HL-60/S4 (cell line): ENCODE results near the gene CEMP1.
"Not testable (repeated sequence)": the region's sequence is repeated elsewhere in the genome, so short reads cannot be mapped to it uniquely, and the experiment has no call there.

Experiments used
- in situ Hi-C: fragments of 300-500 bp; cut with MboI; formaldehyde crosslinking; loops from 2 replicates; pipeline ENCODE4 v1.14.3; 2022; ENCODE audit warnings: low sequenced_read_pairs

The CEMP1 gene, protein sequence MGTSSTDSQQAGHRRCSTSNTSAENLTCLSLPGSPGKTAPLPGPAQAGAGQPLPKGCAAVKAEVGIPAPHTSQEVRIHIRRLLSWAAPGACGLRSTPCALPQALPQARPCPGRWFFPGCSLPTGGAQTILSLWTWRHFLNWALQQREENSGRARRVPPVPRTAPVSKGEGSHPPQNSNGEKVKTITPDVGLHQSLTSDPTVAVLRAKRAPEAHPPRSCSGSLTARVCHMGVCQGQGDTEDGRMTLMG

DNA sequence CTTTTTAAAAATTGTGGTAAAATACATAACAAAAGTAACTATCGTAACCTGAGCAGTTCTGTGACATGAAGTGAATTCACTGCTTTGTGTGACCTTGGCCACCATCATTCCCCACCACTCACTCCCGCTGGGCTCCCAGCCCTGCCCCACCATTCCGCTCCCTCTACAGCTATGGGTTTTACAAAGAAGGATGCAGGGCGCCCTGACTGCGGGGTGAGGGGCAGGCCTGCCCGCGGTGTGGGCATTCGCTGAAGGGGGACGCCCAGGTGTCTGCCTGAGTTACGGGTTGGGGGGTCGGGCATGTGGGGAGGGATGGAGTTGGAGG is at the start of gene CEMP1:
Gene CEMP1 (minus strand): TSS at position 38 of the 325 bp plus-strand sequence. CDS start 335 bp downstream, outside the sequence.
- in situ Hi-C loops, result no loop called here

DNA sequence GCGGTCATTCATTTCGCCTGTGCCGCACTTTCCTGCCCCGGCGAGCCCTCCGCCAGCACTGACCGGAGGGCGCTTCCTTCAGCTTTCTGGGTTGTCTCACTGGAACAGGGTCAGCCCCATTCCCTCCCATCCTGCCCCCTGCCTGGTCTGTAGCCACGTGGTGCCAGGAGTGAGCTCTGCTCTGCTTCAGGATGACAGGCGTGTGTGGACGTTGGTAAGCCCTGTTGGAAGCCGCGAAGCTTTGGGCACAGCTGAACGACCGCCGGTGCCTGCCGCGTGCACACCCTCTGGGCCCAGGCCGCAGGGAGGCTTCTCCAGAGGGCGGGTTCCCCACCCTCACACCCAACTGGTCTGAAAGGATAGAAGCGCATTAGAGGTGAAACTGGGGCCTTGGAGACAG is 49.6 kb upstream of the CEMP1 start:
- in situ Hi-C loops, result not testable (repeated sequence)

DNA sequence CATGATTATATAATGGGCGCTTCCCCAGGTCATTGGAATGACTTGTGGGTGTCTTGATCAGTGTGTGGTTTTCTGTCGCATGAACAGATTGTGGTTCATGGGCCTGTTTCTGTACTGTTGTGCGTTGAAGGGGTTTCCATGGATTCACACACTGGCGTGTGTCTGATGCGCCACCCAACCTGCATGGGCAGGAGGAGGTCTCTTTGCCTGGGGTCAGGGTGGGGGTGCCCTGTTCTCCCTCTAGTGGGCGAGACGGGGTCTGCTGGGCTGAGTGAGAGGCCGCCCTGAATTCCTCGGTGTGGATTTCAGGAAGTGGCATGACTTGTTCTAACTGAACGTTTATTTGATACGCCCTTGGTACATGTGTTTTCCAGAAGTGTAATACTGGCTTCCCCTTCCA is 48.9 kb upstream of the CEMP1 start:
- in situ Hi-C loops, result not testable (repeated sequence)

DNA sequence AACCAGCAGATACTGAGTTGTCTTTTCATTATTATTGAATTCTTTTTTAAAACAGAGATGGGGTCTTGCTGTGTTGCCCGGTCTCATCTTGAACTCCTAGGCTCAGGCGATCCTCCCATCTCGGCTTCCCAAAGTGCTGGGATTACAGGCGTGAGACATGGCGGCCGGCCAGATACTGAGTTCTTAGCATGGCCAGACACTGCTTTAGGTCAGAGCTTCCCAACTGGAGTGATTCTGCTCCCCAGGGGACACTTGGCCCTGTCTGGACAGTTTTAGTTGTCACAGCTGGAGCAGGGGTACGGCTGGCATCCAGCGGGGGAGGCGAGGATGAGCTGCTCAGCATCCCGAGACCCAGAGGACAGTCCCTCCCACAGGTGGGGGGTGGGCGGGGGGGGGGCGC is 47.7 kb upstream of the CEMP1 start:
- in situ Hi-C loops, result not testable (repeated sequence)

DNA sequence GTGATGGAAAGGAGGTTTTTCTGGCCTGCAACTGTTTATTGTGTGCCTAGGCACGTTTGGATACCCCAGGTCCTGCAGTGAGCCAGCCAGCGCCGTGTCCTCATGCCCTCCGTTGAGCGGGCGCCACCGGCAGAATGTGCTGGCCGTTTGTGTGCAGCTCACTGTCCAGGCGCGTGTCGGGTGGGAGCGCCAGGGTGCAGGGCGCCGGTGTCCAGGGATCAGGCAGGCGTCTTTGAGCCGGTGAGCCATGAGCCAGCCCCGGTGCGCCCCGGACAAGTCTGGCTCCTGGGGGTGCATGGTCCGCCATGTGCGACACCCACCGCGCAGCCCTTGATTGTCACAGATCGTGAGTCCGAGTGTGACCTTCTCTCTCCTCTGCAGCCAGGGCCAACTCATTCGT is 45.8 kb upstream of the CEMP1 start:
- in situ Hi-C loops, result not testable (repeated sequence)

DNA sequence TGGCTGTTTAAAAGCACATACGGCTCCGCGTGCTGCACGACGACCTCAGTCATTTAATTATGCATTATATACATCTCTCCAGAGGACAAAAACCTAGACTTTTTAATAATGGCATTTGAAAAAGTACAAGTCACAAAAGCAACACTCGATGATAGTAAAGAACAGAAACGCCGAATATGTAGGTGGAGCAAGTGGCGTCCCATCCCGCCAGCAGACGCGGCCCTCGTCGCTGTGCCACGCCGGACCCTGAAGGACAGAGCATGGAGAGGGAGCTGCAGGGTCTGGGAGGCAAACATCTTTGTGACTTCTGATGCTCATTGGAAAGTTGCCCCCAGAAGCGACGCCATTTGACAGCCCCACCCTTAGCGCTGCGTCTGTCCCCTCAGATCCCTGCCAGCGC is 44.6 kb upstream of the CEMP1 start:
- in situ Hi-C loops, result not testable (repeated sequence)

DNA sequence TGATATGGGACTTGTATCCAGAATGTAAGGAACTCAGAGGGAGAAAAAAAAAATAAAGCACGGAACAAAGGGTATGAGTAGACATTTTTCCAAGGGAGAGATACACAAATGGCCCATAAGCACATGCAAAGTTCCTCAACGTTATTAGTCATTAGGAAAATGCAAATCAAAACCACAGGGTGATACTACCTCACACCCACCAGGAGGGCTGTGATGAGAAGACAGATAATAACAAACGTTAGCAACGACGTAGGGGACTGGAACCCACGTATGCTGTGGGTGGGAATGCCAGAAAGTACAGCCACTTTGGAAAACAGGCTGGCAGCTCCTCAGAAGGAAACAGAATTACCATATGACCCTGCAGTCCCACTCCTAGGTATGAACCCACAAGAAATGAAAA is 41.5 kb upstream of the CEMP1 start:
- in situ Hi-C loops, result not testable (repeated sequence)

DNA sequence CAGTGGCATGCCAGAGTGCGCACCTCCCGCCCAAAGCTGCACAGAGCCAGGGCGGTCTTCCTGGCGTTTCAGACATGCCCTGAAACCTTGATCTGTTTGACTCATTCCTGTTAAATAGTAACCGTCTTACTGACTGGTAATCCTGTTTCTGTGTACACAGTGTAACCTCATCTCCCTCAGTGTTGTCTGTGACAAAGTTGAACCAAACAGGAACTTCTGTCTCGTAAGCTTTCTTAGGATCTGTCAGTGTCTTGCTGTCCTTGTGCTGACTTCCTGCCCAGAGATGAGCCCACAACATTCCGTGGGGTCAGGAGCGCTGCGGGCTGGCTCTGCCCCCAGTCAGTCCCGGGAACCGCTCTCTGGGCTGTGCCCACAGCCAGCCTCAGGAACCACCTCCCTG is 37.4 kb upstream of the CEMP1 start:
- in situ Hi-C loops, result not testable (repeated sequence)

DNA sequence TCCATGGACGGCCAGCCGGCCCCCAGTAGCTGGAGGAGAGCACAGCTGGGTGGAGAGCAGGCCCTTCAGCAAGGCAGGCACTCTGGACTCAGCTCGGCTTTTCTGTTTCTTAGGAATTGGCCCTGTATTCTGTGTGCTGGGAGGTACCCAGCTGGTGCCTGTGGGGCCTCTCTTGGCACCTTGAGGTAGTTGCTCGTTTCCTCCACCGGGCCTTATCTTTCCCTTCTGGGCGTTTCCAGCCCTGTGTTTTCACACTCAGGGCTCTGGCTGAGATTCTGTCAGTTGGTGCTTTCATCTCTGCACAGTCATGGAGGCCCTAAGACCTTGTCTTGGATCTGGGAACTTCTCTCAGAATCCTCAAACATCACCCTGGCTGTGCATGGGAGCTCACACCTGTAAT is 36.3 kb upstream of the CEMP1 start:
- in situ Hi-C loops, result not testable (repeated sequence)

DNA sequence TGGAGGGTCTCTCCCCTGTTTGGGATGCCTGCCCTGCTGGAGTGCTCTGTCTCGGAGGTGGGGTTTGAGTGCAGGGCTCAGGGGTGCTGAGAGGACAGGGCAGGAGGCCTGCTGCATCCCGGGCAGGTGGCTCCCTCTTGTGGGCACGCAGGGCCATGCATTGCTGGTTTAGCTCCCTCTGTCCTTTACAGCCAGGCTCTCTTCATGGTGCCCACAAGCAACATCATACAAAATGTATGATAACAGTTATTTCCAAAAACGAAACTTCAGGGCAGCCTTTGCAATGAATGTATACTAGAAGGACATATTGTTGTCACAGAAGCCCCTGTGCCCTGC is 29.6 kb upstream of the CEMP1 start:
- in situ Hi-C loops, result not testable (repeated sequence)

DNA sequence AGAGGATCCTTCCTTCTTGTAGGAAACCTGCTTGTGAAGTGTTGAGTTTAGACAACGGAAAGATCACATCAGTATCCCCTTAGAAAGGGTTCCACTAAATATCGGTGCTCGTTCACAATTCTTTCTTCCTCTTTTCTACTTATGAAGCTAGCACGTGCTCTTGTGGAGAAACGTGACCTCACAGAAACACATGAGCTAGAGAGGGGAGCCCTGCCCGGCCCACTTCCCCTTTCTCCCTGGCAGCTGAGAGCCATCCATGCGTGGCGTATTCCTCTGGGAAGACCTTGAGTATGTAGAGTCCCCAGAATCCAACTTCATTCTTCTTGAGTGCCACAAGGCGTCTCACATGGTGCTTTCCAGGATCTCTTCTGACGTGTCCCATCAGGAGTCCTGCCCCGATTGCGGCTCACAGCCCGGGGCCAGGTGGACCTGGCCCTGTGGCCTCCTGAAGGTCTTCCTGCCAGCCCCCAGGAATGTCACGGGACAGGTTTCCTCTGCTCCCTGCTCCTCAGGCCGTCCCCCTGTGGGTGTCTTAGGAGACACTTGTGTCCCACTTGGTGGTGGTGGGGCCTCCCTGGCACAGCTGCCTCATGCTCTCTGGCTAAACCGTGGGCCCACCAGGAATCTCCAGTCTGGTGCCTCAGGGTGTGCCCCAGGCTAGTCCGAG is 29.1 kb upstream of the CEMP1 start:
- in situ Hi-C loops, result not testable (repeated sequence)

DNA sequence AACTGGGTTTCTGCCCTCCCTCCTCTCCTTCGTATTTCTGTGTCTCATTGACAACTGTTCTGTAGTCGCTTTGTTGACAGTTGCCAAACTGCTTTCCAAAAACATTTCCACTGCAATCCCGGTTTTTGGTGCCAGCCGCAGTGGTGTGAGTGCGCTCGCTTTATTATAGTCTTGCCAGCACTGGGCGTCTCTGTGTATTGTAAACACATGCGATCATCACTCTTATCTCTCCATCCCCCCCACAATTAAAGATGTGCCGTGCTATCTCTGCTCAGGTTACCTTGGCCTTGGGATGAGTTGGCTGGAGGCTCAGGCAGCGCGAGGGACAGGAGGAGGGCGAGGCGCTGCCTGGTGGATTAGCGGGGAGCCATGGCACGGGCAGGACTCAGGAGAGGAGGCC is 25.9 kb upstream of the CEMP1 start:
- in situ Hi-C loops, result not testable (repeated sequence)

DNA sequence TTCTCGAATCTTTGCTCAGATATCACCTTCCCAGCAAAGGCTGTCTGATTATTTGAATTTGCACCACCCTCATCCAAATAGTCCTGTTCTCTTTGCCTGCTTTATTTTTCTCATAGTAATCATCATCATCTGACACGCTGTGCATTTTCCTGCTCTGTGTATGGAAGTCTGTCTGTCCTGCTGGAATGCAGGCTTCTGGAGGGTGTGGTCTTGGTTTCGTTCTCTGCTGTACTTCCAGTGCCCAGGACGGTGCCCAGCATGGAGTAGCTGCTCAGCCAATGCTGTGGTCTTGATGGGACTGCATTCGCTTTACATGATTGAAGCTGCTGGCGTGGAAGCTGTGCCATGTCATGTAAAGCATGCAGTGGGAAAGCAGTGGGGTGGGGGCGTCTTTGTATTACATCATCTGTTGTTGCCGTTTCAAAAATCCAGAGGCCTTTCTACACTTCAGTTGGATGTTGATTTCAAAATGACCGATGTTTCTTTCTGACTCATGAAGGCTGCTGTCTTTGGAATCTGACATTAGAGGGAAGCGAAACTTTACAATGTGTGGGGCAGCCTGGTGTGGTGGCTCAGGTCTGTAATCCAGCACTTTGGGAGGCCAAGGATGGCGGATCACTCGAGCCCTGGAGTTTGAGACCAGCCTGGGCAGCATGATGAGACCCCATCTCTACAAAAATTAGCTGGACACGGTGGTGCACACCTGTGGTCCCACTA is 23.7 kb upstream of the CEMP1 start:
- in situ Hi-C loops, result not testable (repeated sequence)

DNA sequence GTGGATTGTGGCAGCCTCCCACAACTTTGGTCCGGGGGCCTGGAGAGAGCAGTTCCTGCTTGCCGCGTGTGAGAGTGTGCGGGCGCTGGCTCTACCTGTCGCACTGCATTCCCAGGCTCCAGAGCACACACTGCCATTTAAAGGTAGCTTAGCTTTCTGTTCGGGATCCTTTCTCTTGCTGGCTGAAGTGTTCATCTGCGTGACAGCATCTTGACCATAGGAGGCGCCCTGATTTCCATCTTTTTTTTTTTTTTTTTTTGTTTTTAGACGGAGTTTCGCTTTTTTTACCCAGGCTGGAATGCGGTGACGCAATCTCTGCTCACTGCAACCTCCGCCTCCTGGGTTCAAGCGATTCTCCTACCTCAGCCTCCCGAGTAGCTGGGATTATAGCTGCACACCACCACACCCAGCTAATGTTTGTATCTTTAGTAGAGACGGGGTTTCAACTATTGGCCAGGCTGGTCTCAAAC is 20.2 kb upstream of the CEMP1 start:
- in situ Hi-C loops, result not testable (repeated sequence)

DNA sequence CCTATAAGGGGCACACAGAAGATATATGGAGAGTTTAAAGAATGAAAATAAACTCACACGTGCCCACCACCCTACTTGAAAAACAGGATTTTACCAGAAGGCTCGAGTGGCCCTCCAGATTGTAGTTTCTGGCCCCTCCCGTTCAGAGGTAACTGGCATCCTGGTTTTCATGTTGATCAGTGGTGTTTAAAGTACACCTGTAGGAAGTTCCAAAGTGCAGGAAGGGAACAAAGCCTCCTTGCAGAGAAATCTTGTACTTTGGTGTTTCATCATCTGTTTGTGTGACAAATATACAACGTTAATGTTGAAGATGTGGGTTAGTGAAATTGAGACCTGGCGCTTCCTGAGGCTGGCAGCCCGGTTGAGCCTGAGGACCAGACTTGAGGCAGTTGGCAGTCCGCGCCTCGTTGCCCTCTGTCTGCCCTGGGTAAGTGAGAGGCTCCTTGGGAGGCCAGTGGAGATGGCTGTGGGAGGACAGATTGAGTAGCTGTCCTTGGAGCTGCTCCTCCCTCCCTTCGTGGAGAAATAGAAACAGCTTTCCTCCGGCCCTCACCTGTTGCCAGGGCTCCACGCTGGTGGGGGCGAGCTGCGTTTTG is 19.2 kb upstream of the CEMP1 start:
- in situ Hi-C loops, result not testable (repeated sequence)

DNA sequence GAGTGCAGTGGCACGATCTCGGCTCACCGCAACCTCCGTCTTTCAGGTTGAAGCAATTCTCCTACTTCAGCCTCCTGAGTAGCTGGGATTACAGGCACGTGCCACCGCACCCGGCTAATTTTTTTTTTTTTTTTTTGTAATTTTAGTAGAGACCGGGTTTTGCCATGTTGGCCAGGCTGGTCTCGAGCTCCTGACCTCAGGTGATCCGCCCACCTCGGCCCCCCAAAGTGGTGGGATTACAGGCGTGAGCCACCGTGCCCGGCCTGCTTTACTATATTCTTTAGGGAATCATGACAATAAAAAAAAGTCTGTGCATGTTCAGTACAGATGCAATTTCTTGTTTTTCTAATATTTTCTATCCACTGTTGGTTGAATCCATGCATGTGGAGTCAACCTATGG is 12.6 kb upstream of the CEMP1 start:
- in situ Hi-C loops, result not testable (repeated sequence)

DNA sequence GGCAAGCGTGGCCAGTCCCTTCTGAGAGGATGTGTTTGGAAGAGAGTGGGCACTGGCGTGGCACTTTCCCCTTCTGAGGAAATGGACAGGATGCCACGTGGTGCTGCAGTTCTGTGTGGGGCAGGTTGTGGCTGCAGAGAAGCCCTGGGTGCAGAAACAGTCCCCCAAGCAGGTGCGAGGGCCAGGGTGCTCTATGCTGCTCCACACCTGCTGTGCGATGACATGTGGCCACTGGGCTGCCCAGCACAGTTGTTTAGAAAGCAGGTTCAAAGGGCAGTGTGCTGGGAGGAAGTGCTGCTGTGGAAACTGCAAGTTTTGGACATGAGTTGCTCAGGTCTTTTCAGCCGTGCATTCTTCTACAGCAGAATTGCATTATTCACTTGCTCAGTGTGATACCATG is 10.2 kb upstream of the CEMP1 start:
- in situ Hi-C loops, result not testable (repeated sequence)

DNA sequence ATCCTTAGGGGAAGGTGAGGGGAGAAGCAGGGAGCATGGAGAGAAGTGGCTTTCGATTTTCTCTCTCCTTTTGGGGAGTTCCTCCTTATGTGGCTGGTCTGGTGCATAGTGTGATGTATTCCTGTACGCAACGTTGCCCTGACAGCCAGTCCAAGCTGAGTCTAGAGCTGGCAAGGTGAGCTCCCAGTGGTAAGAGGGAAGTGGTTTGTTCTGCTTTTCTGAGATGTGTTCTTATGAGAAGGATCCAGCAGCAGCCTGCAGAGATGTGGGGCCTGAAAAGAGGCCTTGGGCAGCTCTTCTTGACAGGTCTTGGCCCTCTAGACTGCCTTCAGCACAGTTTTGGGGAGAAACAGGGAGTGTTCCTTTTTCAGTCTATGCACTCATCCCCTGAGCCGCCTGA is 9.7 kb upstream of the CEMP1 start:
- in situ Hi-C loops, result not testable (repeated sequence)

DNA sequence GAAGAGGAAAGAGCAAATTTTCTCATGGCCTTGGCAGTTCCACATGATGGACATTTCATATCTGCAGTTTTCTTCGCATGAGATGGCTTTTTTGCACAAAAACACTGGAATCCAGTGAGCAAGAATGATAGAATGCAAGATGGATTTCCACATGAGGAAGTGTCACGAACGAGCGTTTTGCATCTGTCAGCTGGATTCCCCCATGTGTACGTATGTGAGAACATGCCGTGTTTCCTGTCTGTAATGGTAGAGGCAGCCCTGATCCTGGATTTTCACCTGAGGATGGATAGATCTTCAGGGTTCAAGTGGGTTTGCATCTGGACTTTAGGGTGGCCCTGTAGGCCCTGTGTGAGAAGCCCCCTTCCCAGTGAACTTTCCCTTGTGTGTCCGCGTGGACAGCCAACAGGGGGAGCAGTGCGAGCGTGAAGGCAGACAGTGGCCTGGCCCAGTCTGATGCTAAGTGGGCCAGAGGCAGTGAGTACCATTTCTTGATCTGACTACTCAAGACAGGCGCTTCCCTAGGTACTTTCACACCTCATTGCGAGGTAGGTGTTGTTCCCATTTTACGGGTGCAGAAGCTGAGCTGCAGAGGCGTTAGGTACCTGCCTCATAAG is 8.7 kb upstream of the CEMP1 start:
- in situ Hi-C loops, result not testable (repeated sequence)

DNA sequence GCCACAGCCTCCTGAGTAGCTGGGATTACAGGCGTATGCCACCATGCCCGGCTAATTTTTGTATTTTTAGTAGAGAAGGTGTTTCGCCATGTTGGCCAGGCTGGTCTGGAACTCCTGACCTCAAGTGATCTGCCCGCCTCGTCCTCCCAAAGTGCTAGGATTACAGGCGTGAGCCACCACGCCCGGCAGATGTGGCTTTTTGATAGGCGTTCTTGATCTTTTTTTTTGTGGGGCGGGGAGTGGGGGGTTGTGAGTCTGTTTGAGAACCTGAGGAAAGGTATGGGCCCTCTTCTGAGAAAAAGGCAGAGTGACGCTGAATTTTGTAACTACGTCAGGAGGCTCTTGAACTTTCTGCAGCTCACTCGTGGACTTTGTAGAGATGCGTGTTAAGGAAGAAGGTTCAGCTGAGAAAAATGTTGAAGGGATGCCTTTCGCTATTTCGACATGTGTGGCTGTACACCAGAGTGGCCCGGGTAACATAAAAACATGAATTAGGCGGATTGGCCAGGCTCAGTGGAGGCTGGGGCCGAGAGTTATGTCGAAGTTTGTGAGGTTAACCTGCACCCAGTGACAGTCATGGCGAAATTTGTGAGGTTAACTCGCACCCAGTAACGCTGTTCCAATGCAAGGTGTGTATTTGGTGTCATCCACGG is 8.1 kb upstream of the CEMP1 start:
- in situ Hi-C loops, result not testable (repeated sequence)
